HFF-Myc (cell line): ENCODE measurements around the gene LGALS4.

ENCODE experiments used
- DNase-seq: peaks from one replicate; pipeline ENCODE4 v3.0.0-alpha.2; 2011; ENCODE audit warnings: low read depth; ENCODE audit errors: extremely low read depth
- H3K4me3 ChIP-seq: replicated peaks from 2 replicates; pipeline ENCODE4 v1.5.1; 2011; ENCODE audit warnings: low read depth, mild to moderate bottlenecking, control low read depth, low read length
- CTCF ChIP-seq: IDR thresholded peaks from 2 replicates; pipeline ENCODE4 v1.5.1; 2012; ENCODE audit warnings: mild to moderate bottlenecking, low read depth, low read length, control low read depth; ENCODE audit errors: missing control alignments

Gene LGALS4

GRCh38 chr19:38837656-38838121 lies 24.9 kb upstream of the LGALS4 start:
- DNase-seq: no peak
- H3K4me3 ChIP-seq: no peak overlapping the region
- TF ChIP-seq CTCF: no peak

- no peak for DNase-seq
- TF ChIP-seq CTCF: no peak
- no peak overlapping the region for H3K4me3 ChIP-seq
Observed at GRCh38 chr19:38836983-38837626, 24.4 kb upstream of the LGALS4 start.

- no peak overlapping the region for H3K4me3 ChIP-seq
- TF ChIP-seq CTCF: no peak
- DNase-seq: no peak
Observed at GRCh38 chr19:38836159-38836982, 23.6 kb upstream of the LGALS4 start.

- DNase-seq: no peak
- TF ChIP-seq CTCF: no peak
- no peak overlapping the region for H3K4me3 ChIP-seq
Observed at GRCh38 chr19:38834590-38834989, 21.8 kb upstream of the LGALS4 start.

- no peak for TF ChIP-seq CTCF
- DNase-seq: no peak
- no peak overlapping the region for H3K4me3 ChIP-seq
Observed at GRCh38 chr19:38834104-38834490, 21.4 kb upstream of the LGALS4 start.

- TF ChIP-seq CTCF: no peak
- no peak for DNase-seq
- no peak overlapping the region for H3K4me3 ChIP-seq
Observed at GRCh38 chr19:38833092-38833425, 20.3 kb upstream of the LGALS4 start.

- no peak for TF ChIP-seq CTCF
- no peak for DNase-seq
- H3K4me3 ChIP-seq: peak overlapping the region; percentile 62
Observed at GRCh38 chr19:38831142-38831605, 18.4 kb upstream of the LGALS4 start.
